ELR (cell line): ENCODE results near the gene BOD1.

Experiments used
- DNase-seq: peaks from one replicate; pipeline ENCODE4 v3.0.0-alpha.2; 2015; ENCODE audit warnings: low read depth

Gene BOD1

DNA sequence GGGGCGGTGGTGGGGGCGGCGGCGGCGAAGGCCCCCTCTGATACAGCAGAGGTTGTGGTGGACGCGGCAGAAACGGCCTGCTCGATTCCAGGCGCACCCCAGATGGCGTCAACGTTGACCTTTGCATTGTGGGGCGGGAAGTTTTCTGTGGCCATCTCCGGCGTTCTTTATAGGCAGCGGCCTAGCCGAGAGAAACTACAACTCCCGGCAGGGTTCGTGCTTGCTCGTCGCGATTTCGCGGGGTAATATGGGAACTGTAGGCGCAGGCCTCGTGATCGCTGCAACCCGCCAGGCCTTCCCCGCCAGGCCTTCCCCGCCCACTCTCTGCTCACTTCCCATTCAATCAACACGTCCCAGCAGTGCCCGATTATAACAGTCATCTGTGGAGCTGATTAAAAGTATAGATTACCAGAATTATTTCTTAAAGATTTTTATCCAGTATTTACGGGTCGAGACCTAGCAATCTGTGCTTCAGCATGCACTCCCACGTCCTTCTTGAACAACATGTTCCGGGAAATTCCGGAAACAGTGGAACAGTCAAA is at the start of gene BOD1:
BOD1 (minus strand) TSS at position 74 of the 542 bp plus-strand sequence. CDS start 214 bp downstream, outside the sequence.
- peak; percentile 99 for DNase-seq

DNA sequence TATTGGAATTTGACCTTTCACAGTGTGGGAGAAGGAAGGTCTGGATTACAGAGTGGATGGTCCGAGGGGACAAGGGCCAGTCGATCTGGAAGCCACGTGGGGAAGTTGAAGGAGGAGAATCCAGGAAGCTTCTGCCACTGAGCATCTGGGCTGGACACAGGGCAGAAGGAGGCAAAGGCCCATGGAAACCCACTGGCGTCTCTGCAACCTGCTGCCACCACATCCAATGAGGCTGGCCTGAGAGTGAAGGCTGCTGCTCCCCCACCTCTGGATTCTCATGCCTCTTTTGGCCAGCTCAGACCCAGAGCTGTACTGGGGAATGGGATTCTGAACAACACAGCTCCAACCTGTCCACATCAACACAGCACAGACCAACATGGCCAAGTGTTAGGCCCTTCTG is 48.9 kb upstream of the BOD1 start:
- no peak for DNase-seq

DNA sequence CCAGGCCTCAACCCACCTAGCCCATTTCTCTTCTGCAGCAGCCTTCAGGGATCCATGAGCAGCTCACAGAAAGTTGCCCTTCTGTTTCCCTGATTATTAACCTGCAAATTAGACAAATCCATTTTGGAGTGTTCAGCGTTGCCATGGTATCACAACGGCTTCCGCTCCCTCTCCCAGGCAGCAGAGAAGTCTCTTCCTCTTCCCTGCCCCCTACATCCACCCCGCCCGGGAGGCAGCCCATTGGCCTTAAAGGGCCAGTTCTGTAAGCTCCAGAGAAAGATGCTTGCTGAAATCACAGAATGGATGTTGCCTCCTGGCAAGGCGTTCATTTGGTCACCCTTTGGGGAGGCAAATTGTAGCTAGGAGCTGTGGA is 47.7 kb upstream of the BOD1 start:
- DNase-seq: no peak

DNA sequence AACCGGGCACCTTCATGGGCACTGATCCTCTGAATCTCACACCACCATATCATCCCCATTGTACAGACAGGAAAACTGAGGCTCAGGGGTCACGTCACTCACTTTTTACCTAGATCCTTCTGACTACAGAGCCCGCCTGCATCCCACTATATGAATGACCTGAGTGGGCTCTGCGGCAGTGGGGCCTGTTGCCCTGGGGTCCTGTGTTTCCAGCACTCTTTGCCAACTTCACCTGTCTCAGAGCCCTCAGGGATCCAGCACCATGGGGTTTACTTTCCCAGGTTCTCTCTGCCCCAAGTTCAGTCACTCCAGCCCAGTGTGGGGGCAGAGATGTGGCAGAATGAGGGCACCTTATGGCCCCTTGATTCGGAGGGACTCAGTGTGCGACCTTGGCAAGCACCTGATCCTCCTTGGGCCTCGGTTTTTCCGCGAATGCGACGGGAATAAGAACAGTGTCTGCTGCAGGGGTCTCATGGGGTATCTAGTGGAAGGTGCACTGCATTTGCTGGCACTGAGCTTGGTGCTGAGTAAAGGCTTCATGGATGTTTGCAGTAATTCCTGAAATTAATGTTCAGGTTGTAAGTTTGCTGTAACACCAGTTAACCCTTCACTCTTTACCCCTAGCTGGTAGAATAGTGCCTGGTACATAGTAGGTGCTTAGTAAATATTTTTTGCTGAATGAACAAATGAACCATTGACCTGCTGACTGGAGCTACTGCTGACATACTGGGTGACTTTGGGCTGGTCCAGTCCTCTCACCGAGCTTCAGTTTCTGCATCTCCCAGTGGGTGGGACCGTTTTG is 47.1 kb upstream of the BOD1 start:
- DNase-seq: no peak

DNA sequence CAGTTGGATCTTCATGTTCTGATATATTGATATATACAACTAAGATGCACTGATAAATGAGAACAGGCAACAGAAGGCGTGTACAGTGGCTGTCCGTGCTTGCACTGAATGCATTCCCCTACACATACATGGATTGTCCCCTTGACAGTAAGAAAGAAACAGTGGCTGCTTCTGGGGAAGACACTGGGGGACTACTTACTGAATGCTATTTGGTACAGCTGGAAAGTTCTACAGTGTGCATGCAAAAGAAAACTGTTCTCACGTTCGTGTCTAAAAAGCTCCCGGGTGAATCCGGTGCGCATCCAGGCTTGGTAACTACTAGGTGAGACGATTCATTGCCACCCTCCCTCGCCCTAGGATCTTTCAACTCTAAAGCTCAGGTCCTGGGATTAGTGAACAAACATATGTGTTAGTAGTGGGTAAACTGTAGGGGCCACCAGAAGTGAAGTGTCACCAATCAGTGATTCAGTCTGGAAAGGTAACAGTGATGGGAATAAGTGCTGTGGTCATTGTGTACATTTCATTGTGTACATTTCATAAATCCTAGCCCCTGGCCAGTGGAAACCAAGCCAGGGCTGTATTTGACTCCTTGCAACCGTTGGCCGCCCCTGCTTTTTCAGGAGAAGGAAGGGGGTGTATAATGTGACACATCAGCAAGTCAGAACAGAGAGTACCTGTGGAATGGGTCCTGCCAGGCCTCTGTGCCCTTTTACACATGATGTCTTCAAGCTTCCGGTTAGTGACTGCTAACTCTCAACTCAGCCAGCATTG is 46.3 kb upstream of the BOD1 start:
- no peak for DNase-seq

DNA sequence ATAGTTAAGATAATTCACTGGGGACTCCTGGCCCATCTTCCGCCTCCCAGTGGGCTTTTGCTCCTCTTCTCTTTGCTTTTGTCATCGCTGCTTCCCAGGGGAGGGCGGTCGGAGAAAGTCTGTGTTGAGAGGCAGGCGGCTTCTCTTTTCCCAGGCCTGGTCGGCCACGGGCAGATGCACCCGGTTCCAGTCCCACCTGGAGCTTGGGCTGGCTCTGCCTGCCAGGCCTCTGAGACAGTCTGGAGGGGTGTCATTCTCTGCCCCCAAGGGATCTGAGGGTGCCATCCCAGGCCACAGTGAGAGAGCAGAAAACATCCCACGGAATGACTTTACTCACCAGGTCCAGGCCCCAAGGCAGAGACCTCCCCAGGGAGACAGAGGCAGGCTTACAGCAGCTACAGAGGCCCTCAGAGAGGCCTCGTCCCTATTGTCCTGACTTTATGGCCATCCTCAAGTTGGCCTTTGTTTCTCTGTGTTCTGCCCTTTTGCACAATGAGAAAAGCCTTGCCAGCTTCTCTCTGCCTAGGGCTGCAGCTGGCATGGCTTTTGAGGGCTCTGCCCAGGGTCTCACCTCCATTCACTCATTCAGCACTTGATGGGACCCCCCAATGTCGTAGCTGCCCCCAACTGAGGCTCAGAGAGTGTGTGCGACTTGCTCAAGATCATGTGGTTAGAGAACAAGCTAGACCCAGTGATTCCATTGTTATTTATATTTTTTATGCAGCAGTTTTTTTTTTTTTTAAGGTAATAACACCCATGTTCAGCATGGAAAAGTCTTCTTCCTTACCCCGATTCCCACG is 44.2 kb upstream of the BOD1 start:
- DNase-seq: no peak

DNA sequence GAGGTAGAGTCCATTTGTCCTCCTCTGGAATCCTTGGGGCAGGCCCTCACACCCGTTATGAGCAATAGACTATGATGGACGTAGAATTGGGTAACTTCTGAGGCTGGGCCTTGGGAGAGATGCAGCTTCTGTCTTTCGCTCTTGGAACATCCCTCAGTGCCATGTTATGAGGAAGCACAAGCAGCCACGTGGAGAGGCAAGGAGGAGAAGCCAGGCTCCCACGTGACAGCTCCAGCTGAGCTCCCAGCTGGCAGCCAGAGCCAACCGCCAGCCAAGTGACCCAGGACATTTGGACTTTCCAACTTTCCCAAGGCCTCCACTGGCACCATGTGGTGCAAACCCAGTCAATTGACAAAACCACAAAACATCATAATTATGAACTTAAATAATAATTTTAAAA is 43.0 kb upstream of the BOD1 start:
- DNase-seq: no peak

DNA sequence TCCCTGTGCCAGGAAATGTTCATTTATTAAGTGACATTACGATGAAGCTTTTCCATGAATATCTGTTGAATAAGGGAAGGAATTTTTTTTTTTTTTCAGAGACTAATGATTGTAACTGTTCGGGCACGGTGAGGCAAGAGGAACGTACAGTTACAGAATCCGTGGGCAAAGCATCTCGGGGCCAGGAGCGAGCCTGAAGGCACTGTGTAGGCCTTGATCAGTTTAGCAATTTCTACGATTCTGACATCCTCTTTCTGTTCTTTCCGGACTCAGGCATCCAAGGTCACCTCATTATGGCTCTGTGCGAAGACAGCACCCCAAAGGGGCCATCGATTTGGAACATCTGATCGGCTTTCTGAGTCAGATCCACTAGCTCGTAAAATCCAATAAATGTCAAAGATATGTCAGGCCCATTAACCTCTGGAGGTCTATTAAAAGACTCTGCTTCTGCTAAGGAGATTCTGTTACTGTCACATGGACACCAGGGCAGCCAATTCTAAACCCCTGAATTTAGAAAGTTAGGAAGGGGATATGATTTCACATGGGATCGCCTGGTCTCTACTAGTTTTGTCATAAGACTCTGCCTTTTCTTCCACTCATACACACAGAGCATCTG is 41.4 kb upstream of the BOD1 start:
- no peak for DNase-seq

DNA sequence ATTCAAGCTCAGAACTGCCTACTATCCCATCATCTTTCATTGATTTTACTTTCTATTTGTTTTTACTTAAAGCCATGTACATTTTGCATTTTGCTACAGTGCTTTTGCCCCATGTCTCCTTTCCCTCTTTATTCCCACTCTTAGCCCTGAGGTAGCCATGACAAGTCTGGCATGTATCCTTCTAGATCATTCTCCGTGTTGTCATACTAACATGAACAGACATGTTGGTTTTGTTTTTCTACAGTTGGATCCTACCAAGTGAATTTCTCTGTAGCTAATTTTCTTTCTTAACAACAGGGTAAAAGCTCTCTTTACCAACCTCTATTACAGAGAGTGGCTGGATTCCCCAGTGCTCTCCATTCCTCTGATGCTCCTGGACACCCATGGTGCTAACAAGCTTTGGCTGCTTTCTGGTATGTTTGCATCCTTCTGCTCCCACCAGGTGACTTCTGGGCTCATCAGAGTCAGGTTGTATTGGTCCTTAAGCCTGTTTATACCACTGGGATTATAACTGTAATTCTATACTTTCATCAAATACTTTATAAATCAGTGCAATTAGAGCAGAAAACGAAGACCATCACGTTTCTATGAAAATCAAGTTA is 38.8 kb upstream of the BOD1 start:
- DNase-seq: no peak

DNA sequence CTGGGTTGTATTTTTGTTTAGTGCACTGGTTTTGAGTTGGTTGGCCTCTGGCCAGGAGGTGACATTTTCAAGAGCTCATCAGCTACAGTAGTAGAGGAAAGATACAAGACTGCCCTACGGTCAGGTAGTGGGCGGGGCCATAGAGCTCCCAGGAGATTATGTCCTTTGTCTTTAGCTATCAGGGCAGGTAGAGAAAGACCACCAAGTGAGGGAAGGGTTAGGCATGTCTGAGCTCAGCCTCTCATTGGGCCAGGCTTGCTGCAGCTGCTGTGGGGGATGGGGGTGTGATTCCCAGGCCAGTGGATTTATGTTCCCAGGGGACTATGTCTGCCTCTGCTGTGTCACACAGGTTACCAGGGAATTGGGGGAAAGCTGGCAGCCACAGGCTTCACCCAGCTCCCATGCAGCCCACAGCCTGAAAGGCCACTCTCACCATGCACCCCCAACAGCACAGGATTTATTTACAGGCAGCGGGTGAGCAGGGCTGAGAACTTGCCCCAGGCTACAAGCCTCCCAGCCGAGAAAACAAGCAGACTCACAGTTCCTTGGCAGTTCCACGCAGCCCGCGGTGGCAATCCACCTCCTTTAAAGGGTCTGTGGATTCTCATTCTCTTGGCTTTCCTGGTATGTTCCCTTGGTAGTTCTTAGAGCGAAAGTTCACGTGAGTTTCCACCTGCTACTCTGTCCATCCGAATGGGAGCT is 37.5 kb upstream of the BOD1 start:
- no peak for DNase-seq

DNA sequence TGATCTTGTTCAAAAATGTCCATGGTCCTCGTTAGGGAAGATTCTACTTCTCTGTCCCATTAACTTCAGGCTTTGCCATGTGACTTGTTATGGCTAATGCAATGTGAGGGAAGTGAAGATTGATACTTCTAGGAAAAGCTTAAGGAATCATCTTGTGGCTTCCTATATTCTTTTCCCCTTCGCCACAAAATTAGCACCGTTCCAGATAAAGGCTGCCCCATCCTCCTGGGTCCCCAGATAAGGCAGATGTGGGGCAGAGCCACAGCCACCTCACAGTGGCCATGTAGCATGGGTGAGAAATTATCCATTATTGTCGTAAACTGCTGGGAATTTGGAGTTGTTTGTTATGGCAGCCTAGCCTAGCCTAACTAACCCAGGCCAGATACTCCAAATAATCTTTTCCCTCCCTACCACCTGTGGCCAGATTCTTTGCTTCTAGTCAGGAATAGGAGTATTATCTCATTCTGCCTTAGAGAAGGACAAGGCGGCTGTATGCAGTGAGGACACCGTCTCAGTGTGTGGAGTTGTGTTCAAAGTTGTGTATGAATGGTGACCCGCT is 31.9 kb upstream of the BOD1 start:
- DNase-seq: no peak

DNA sequence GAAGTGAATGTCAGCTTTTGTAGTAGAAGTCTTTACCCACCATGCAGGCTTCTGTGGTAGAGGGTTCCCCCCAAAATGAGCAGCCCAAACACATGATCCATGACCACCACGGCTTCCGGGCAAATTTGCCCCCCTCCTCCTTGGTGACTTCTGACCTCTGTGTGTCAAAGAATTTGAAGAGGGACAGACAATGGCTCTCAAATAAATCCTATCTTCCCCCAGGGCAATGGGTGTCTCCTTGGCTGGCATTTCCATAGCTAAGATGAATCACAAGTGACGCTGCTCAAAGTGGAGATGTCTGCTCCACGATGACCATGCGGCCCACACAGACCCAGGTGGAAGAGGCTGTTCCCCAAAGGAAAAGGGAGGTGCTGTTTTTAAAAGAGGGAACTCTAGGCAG is 30.2 kb upstream of the BOD1 start:
- peak; percentile 25 for DNase-seq

DNA sequence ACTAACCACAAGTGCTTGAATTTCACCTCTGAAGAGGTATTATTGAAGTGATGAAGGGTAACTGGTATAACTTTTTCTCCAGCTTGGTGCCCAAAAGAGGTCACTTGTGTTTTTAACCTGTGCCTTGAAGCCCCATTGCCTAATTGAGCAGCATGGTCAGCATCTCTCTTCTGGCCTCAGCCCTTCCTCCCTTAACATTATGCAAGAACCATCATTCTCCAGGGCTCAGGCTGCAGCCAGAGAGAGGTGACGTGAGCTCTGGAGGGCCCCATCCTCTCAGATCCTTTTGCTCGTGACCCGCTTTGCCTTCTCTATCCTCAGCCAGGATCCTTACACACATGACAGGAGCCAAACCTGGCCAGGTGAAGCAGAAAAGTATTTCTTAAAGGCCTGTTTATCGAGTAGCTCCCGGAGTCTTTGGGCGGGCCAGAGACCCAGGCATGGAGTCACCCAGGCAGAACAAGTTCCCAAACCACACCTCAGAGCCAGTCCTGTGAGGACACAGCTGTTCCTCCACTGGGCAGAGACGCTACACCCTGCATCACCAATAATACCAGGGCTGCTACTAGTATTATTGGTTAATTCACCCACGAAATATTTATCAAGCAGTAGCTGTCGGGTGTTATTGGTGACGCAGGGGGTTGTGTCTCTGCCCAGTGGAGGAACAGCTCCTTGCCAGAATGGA is 29.6 kb upstream of the BOD1 start:
- DNase-seq: no peak

DNA sequence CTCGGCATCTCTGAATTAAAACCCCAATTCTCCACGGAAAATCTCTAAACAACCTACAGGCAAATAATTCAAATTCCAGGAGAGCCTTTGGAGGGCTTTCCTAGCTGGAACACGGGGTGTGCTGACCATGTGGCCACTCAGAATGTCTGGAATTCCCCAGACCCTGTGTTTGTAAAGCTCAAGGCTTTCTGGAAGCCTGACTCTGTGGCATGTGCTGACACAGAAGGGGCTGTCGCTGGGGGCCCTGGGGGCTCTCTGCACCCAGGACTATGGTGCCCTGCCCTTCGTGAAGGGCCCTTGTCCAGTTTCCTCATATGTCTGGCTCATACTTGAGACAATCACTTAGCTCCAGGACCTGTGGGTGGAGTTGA is 29.0 kb upstream of the BOD1 start:
- peak; percentile 27 for DNase-seq

DNA sequence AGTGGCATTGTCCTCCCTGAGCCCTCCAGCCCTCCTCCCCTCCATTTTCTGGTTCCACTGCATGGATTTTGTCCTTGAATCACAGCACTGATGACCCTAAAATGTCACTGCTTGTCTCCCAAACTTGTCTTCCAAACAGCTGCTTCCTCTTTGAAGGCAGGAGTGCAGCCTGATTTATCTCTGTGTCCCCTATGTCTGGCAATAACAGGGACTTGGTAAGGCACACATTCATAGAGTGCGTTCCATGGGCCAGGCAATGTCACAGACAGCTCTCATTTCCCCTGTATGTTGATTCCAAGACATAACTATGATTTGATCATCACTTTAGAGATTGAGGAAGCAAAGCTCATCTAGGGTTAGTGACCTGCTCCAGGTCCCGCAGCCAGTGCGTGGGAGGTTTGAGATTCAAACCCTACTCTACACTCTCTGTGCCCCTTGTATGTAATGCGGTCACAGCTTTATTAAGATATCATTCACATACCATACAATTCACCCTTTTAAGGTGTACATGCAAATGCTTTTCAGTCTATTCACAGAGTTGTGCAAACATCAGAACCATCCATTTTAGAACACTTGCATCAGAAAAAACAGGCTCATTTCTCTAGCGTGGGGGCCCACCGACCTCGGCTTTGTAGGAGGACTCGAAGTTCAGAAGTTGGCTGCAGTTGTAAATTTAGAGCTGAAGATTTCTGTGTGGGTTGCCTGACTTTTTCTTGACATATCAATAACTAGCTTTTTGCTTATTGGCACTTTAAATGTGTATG is 28.4 kb upstream of the BOD1 start:
- DNase-seq: no peak

DNA sequence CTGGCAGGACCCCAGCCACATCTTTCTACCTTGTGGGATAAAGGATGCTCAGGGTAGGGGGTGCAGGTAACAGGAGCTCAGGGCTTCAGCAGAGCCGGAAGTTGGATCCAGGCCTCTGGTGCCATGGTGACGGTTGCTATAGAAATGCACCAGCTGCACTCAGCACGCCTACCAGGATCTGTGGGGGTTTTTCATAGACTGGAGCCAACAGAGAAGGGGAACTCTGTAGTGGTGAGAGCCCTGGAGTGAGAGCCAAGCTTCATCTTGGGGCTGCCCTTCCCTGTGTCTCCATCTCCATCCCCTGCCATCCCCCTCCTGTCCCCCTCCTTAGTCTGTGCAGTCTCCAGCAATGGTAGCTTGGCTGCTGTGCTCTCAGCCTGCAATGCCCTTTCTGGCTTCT is 27.5 kb upstream of the BOD1 start:
- DNase-seq: no peak

DNA sequence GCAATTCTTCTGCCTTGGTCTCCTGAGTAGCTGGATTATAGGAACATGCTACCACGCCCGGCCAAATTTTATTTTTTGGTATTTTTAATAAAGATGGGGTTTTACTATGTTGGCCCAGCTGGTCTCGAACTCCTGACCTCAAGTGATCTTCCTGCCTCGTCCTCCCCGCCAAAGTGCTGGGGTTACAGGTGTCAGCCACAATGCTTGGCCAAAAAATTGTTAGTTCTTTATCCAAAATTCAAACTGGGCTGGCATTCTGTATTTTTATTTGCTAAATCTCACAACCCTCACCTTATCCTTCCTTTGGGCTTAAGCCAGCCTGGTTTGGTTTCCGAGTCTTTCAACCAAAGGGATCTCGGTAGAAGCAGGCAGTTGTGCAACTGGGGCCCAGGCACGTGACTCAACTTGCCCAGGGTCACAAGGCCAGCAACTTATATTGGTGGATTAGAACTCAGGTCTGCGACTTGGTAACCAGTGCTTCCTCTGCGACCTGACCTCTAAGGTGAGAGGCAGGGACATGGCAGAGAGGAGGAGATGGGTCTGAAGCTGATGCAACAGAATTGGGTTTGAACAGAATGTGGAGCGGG is 26.5 kb upstream of the BOD1 start:
- no peak for DNase-seq

DNA sequence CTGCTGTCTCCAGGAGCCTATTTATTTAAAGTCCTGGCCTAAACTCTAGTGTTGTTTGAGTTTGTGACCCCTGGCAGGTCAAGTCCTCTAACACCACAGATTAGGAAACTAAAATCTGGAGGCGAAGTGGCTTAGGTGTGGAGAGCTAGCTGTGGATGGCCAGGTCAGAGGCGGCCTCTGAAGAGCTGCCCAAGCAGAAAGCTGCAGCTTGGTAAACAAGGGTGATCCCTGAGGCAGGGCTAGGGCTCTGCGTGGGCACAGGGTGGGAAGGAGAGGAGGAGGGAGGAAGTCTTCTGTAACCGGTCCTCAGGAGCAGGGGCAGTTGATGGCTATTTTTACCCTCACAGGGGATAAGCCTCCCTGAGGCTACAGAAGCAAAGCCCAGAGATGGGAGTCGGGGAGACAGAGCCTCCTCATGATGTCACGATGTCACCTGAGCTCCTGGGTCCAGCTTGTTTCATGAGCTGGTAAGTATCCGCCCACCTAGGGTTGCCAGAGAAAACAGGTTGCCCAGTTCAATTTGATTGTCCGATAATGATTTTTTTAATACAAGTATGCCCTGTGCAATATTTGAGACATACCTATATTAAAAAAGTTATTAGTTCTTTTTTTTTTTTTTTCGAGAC is 25.9 kb upstream of the BOD1 start:
- DNase-seq: no peak
